GM21390 (cell line): Measurements from ENCODE around the gene SLC12A8.
"Not testable (repeated sequence)": the region's sequence is repeated elsewhere in the genome, so short reads cannot be mapped to it uniquely, and the experiment has no call there.

ENCODE experiments used
- ATAC-seq: cut with Tn5 transposase; IDR thresholded peaks from one replicate; pipeline ENCODE4 v1.9.1; 2021; ENCODE audit not compliant: unreplicated experiment

SLC12A8 gene

GRCh38 chr3:125116311-125117080, 96.1 kb downstream of the SLC12A8 start:
- no peak for ATAC-seq

GRCh38 chr3:125115640-125116039, 96.9 kb downstream of the SLC12A8 start:
- ATAC-seq: no peak

- ATAC-seq: no peak
Observed at GRCh38 chr3:125112981-125113380, 99.6 kb downstream of the SLC12A8 start.

GRCh38 chr3:125110876-125111480, 101.6 kb downstream of the SLC12A8 start:
- no peak for ATAC-seq

- no peak for ATAC-seq
Observed at GRCh38 chr3:125110016-125110875, 102.3 kb downstream of the SLC12A8 start.

GRCh38 chr3:125109536-125109925, 103.0 kb downstream of the SLC12A8 start:
- no peak for ATAC-seq

GRCh38 chr3:125108833-125109535, 103.6 kb downstream of the SLC12A8 start:
- no peak for ATAC-seq

GRCh38 chr3:125107861-125108567, 104.5 kb downstream of the SLC12A8 start:
- peak; percentile 54 for ATAC-seq

- no peak for ATAC-seq
Observed at GRCh38 chr3:125107363-125107762, 105.2 kb downstream of the SLC12A8 start.

GRCh38 chr3:125105116-125105515, 107.4 kb downstream of the SLC12A8 start:
- ATAC-seq: no peak

- ATAC-seq: no peak
Observed at GRCh38 chr3:125104639-125105038, 107.9 kb downstream of the SLC12A8 start.

- ATAC-seq: no peak
Observed at GRCh38 chr3:125103406-125103805, 109.1 kb downstream of the SLC12A8 start.

GRCh38 chr3:125102470-125102869, 110.1 kb downstream of the SLC12A8 start:
- no peak for ATAC-seq

- no peak for ATAC-seq
Observed at GRCh38 chr3:125098611-125099291, 113.8 kb downstream of the SLC12A8 start.

GRCh38 chr3:125090649-125091048, 121.9 kb downstream of the SLC12A8 start:
- no peak for ATAC-seq

- ATAC-seq: no peak
Observed at GRCh38 chr3:125087768-125088391, 124.7 kb downstream of the SLC12A8 start.

GRCh38 chr3:125085166-125085565, 127.4 kb downstream of the SLC12A8 start:
- no peak for ATAC-seq

- ATAC-seq: no peak
Observed at GRCh38 chr3:125083776-125084175, 128.8 kb downstream of the SLC12A8 start.

- ATAC-seq: not testable (repeated sequence)
Observed at GRCh38 chr3:125082339-125082738, 130.2 kb downstream of the SLC12A8 start.
